Measurements from ENCODE around the gene HSDL2.
A peak's percentile ranks its signal among the peaks of the same experiment; 100 is the strongest.

HSDL2 gene

GRCh38 chr9:112378328-112379176, 1.4 kb upstream of the HSDL2 start:
- H2AFZ ChIP-seq (ENCODE audit: low read length) = peak overlapping the region; percentile 14; the same call in 1 of the 2 replicates

GRCh38 chr9:112379177-112380101, 469 bp upstream of the HSDL2 start:
- Histone ChIP-seq H3K27me3 (ENCODE audit: insufficient read depth, low read length) (no peaks in the 10 kb centered on the region), H3K4me2 (ENCODE audit: low read length) (peak overlapping the region; percentile 84), H3F3A (ENCODE audit: insufficient read depth, low read length) (no peaks in the 10 kb centered on the region), H3K9me3 (ENCODE audit: low read length) (no peaks in the 10 kb centered on the region), H3K4me1 (ENCODE audit: insufficient read depth, low read length, severe bottlenecking) (peaks cover 61% of the 10 kb centered on the region), H3K9me2 (ENCODE audit: low read depth, low read length) (no peaks in the 10 kb centered on the region), H4K20me1 (ENCODE audit: insufficient read depth, low read length) (no peaks in the 10 kb centered on the region), H3K79me2 (ENCODE audit: insufficient read depth, low read length) (peaks cover 4% of the 10 kb centered on the region; the same call in 1 of the 2 replicates), H3K27ac (ENCODE audit: low read depth, low read length, poor library complexity, severe bottlenecking) (peak overlapping the region; percentile 63), H3K4me3 (ENCODE audit: low read depth, low read length, poor library complexity, severe bottlenecking) (peak overlapping the region; percentile 85), H3K36me3 (ENCODE audit: insufficient read depth, low read length) (no peaks in the 10 kb centered on the region), H3K9ac (ENCODE audit: low read length) (peak overlapping the region; percentile 81), H2AFZ (ENCODE audit: low read length) (0 out of 2 replicates have a peak overlapping the region, but pooled peaks have one; percentile 4)
- TF ChIP-seq, protein P1, sequence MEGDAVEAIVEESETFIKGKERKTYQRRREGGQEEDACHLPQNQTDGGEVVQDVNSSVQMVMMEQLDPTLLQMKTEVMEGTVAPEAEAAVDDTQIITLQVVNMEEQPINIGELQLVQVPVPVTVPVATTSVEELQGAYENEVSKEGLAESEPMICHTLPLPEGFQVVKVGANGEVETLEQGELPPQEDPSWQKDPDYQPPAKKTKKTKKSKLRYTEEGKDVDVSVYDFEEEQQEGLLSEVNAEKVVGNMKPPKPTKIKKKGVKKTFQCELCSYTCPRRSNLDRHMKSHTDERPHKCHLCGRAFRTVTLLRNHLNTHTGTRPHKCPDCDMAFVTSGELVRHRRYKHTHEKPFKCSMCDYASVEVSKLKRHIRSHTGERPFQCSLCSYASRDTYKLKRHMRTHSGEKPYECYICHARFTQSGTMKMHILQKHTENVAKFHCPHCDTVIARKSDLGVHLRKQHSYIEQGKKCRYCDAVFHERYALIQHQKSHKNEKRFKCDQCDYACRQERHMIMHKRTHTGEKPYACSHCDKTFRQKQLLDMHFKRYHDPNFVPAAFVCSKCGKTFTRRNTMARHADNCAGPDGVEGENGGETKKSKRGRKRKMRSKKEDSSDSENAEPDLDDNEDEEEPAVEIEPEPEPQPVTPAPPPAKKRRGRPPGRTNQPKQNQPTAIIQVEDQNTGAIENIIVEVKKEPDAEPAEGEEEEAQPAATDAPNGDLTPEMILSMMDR (IDR thresholded peaks at IDR 0.05; ENCODE audit: low read length) = no peak
- TF ChIP-seq EZH2 (IDR thresholded peaks at IDR 0.05; ENCODE audit: borderline replicate concordance, low read length) = no peak

More at GRCh38 chr9:112378328-112379176, 1.4 kb upstream of the HSDL2 start:
- Histone ChIP-seq H4K20me1 (ENCODE audit: insufficient read depth, low read length) (no peaks in the 10 kb centered on the region), H3K9me3 (ENCODE audit: low read length) (no peaks in the 10 kb centered on the region), H3K79me2 (ENCODE audit: insufficient read depth, low read length) (no peaks in the 10 kb centered on the region), H3K4me2 (ENCODE audit: low read length) (peak overlapping the region; percentile 84), H3K4me3 (ENCODE audit: low read depth, low read length, poor library complexity, severe bottlenecking) (peak overlapping the region; percentile 85), H3F3A (ENCODE audit: insufficient read depth, low read length) (no peaks in the 10 kb centered on the region), H3K9ac (ENCODE audit: low read length) (peak overlapping the region; percentile 81), H3K4me1 (ENCODE audit: insufficient read depth, low read length, severe bottlenecking) (peaks cover 53% of the 10 kb centered on the region), H3K27ac (ENCODE audit: low read depth, low read length, poor library complexity, severe bottlenecking) (peak overlapping the region; percentile 60), H3K27me3 (ENCODE audit: insufficient read depth, low read length) (no peaks in the 10 kb centered on the region), H3K36me3 (ENCODE audit: insufficient read depth, low read length) (no peaks in the 10 kb centered on the region), H3K9me2 (ENCODE audit: low read depth, low read length) (no peaks in the 10 kb centered on the region)
- TF ChIP-seq, protein P1 (IDR thresholded peaks at IDR 0.05; ENCODE audit: low read length) = no peak
- TF ChIP-seq EZH2 (IDR thresholded peaks at IDR 0.05; ENCODE audit: borderline replicate concordance, low read length) = no peak

DNA sequence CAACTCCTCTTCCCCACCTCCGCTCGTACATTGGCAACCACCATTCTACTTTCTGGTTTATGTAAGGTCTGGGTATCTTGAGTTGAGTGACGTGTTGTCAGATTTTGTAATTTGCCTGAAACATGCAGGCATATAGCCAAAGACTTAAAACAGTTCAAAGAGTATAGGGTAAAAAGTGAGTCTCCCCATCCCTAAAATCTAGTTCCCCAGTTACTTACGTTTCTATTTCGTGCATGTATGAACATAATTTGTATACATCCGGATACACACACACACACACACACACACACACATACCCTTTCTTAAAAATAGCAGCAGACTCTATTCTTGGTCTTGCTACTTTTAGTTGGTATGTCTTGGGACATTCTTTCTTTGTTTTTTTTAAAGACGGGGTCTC, 915 bp downstream of the HSDL2 start:
- no peaks in the 10 kb centered on the region for H3K36me3 ChIP-seq (ENCODE audit: insufficient read depth, low read length)
- no peaks in the 10 kb centered on the region for H4K20me1 ChIP-seq (ENCODE audit: insufficient read depth, low read length)
- H3K4me1 ChIP-seq (ENCODE audit: insufficient read depth, low read length, severe bottlenecking) = peaks cover 68% of the 10 kb centered on the region
- peak overlapping the region; percentile 63 for H3K27ac ChIP-seq (ENCODE audit: low read depth, low read length, poor library complexity, severe bottlenecking)
- H2AFZ ChIP-seq (ENCODE audit: low read length) = no peak overlapping the region
- H3K9me2 ChIP-seq (ENCODE audit: low read depth, low read length) = no peaks in the 10 kb centered on the region
- no peaks in the 10 kb centered on the region for H3K9me3 ChIP-seq (ENCODE audit: low read length)
- peak overlapping the region; percentile 84 for H3K4me2 ChIP-seq (ENCODE audit: low read length)
- peaks cover 4% of the 10 kb centered on the region; the same call in 1 of the 2 replicates for H3K79me2 ChIP-seq (ENCODE audit: insufficient read depth, low read length)
- no peaks in the 10 kb centered on the region for H3K27me3 ChIP-seq (ENCODE audit: insufficient read depth, low read length)
- TF ChIP-seq, protein P1 (IDR thresholded peaks at IDR 0.05; ENCODE audit: low read length) = no peak
- no peak for TF ChIP-seq EZH2 (IDR thresholded peaks at IDR 0.05; ENCODE audit: borderline replicate concordance, low read length)
- H3K9ac ChIP-seq (ENCODE audit: low read length) = peak overlapping the region; percentile 81
- H3F3A ChIP-seq (ENCODE audit: insufficient read depth, low read length) = no peaks in the 10 kb centered on the region
- H3K4me3 ChIP-seq (ENCODE audit: low read depth, low read length, poor library complexity, severe bottlenecking) = peak overlapping the region; percentile 85
